Testis (tissue), 2 donors: Measurements from ENCODE around the gene MLLT10.

Experiments used
- POLR2A ChIP-seq: fragments of 450-650 bp; IDR thresholded peaks from one replicate; pipeline ENCODE4 v1.6.1; 2017; ENCODE audit warnings: antibody characterized with exemption, mild to moderate bottlenecking, moderate library complexity
- TF ChIP-seq, protein P1 (sequence below), 3 experiments: fragments of 450-650 bp in 2 of 3; fragments of 200-600 bp in 1 of 3; sonication (generic) in 1 of 3; IDR thresholded peaks; one replicate each; pipeline ENCODE4 v1.5.1; 2016 to 2019; ENCODE audit warnings: antibody characterized with exemption in 3 of 3, mild to moderate bottlenecking in 2 of 3, moderate library complexity in 1 of 3

DNA sequence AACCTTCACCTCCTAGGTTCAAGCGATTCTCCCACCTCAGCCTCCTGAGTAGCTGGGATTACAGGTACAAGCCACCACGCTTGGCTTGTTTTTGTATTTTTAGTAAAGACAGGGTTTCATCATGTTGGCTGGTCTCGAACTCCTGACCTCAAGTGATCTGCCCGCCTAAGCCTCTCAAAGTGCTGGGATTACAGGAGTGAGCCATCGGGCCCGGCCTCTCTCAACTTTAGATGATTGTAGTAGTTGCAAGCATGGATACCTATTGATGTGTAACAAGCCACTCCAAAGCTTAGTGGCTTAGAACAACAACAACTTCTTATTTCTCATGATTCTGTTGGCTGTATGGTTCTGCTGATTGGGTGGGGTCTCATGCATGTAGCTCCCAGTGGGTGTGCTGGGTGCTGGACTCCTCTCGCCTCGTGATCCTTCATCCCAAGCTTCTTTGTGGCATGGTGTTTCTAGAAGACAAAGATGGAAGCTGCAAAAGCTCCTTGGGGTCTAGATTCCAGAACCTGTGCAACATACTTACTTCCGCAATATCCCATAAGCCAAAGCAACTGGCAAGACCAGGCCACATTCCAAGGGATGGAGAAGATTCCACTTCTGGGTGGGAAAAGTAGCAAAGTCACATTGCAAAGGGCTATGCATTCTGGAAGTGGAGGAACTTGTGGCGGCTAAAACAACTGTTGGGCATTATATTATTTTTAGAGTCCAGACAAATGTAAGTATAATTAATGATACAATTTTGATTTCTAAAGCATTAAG is 46.4 kb upstream of the MLLT10 start:
- TF ChIP-seq, protein P1, sequence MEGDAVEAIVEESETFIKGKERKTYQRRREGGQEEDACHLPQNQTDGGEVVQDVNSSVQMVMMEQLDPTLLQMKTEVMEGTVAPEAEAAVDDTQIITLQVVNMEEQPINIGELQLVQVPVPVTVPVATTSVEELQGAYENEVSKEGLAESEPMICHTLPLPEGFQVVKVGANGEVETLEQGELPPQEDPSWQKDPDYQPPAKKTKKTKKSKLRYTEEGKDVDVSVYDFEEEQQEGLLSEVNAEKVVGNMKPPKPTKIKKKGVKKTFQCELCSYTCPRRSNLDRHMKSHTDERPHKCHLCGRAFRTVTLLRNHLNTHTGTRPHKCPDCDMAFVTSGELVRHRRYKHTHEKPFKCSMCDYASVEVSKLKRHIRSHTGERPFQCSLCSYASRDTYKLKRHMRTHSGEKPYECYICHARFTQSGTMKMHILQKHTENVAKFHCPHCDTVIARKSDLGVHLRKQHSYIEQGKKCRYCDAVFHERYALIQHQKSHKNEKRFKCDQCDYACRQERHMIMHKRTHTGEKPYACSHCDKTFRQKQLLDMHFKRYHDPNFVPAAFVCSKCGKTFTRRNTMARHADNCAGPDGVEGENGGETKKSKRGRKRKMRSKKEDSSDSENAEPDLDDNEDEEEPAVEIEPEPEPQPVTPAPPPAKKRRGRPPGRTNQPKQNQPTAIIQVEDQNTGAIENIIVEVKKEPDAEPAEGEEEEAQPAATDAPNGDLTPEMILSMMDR (IDR thresholded peaks at IDR 0.05) = no peak
- no peak for TF ChIP-seq POLR2A
